Measurements from ENCODE around the gene TRIM68.

The TRIM68 gene

GRCh38 chr11:4606231-4607015 lies 1.6 kb downstream of the TRIM68 start:
- ATAC-seq (no peak), DNase-seq (no peak)

GRCh38 chr11:4605057-4605456 lies 3.0 kb downstream of the TRIM68 start:
- no peak for ATAC-seq

GRCh38 chr11:4593739-4594138 lies 14.3 kb downstream of the TRIM68 start, which contains the start of gene OR52I1:
Gene OR52I1 (plus strand): TSS chr11:4594039. CDS start chr11:4594039, 0 bp downstream.
- DNase-seq = no peak
- ATAC-seq = no peak

More at GRCh38 chr11:4605057-4605456, 3.0 kb downstream of the TRIM68 start:
- DNase-seq = no peak

GRCh38 chr11:4589017-4589416 lies 19.0 kb downstream of the TRIM68 start:
- ATAC-seq = no peak
- no peak for DNase-seq

- DNase-seq = no peak
- ATAC-seq = no peak
These were observed 26.6 kb downstream of the TRIM68 start, which contains the start of gene OR52I2 for GRCh38 chr11:4581443-4581842. Gene OR52I2 (plus strand): TSS chr11:4581743.

- no peak for ATAC-seq
- no peak for DNase-seq
These were observed 27.9 kb downstream of the TRIM68 start for GRCh38 chr11:4580124-4580523.

GRCh38 chr11:4578624-4579023 lies 29.4 kb downstream of the TRIM68 start:
- no peak for DNase-seq
- ATAC-seq = no peak

- DNase-seq (no peak), ATAC-seq (no peak)
These were observed 30.3 kb downstream of the TRIM68 start for GRCh38 chr11:4577761-4578160.

GRCh38 chr11:4576880-4577279 lies 31.2 kb downstream of the TRIM68 start:
- DNase-seq = no peak

GRCh38 chr11:4569075-4569474 lies 39.0 kb downstream of the TRIM68 start:
- no peak for DNase-seq
- ATAC-seq = no peak

More at GRCh38 chr11:4576880-4577279, 31.2 kb downstream of the TRIM68 start:
- no peak for ATAC-seq

GRCh38 chr11:4565371-4565770 lies 42.7 kb downstream of the TRIM68 start:
- no peak for ATAC-seq

GRCh38 chr11:4560467-4560866 lies 47.6 kb downstream of the TRIM68 start:
- ATAC-seq (no peak), DNase-seq (no peak)

More at GRCh38 chr11:4565371-4565770, 42.7 kb downstream of the TRIM68 start:
- no peak for DNase-seq

GRCh38 chr11:4559527-4560440 lies 48.2 kb downstream of the TRIM68 start:
- ATAC-seq = no peak
- DNase-seq = no peak

- ATAC-seq (no peak), DNase-seq (no peak)
These were observed 56.6 kb downstream of the TRIM68 start for GRCh38 chr11:4551346-4551979.
